Fibroblast of the aortic adventitia (primary cell): ENCODE results near the gene B3GNT8. TPM values are rescaled to one million over a fixed set of nuclear protein-coding genes. Genes with fewer than 3 reads are reported as not detected.

Source experiments
- DNase-seq: peaks from one replicate; pipeline ENCODE4 v3.0.0-alpha.2; 2010; ENCODE audit warnings: low read depth
- H3K4me3 ChIP-seq: 2 replicates; pipeline ENCODE4 v1.5.1; 2011; ENCODE audit warnings: low read depth, mild to moderate bottlenecking, control low read depth, low read length, moderate library complexity
- small RNA-seq: library from RNA; depleted of rRNA; stranded (forward); fragments of <200 nt; gene quantifications from one replicate; pipeline ENCODE3, GENCODE V24; 2012
- total RNA-seq: library from RNA; depleted of rRNA; stranded (reverse); fragments of >200 nt; gene quantifications from 2 replicates; pipeline ENCODE4 v1.2.3, GENCODE V29; 2012; ENCODE audit warnings: low replicate concordance
- TF ChIP-seq, protein P1 (sequence below): IDR thresholded peaks from 2 replicates; pipeline ENCODE4 v1.5.1; 2011; ENCODE audit warnings: mild to moderate bottlenecking, low read length, control low read depth, inconsistent platforms; ENCODE audit not compliant: insufficient read depth

B3GNT8 gene
- total RNA-seq, 1 donor, result 2.1 TPM

- TF ChIP-seq, protein P1, sequence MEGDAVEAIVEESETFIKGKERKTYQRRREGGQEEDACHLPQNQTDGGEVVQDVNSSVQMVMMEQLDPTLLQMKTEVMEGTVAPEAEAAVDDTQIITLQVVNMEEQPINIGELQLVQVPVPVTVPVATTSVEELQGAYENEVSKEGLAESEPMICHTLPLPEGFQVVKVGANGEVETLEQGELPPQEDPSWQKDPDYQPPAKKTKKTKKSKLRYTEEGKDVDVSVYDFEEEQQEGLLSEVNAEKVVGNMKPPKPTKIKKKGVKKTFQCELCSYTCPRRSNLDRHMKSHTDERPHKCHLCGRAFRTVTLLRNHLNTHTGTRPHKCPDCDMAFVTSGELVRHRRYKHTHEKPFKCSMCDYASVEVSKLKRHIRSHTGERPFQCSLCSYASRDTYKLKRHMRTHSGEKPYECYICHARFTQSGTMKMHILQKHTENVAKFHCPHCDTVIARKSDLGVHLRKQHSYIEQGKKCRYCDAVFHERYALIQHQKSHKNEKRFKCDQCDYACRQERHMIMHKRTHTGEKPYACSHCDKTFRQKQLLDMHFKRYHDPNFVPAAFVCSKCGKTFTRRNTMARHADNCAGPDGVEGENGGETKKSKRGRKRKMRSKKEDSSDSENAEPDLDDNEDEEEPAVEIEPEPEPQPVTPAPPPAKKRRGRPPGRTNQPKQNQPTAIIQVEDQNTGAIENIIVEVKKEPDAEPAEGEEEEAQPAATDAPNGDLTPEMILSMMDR, result no peak
- H3K4me3 ChIP-seq, result peak within 1 kb of the TSS; percentile 66
- peak; percentile 26 for DNase-seq
These were observed 50.8 kb downstream of the B3GNT8 start, which contains the start of gene TMEM91 for GRCh38 chr19:41376241-41376997. TSS of gene TMEM91 (plus strand) at chr19:41376533. CDS start at chr19:41378310, 1,777 bp downstream.

Small RNAs within 50 kb of the gene (small RNA-seq; reads per million reads assigned to genes)
- gene RF00017, result not detected

Other genes with a start within 250 kb of the B3GNT8 start
- 0.45 TPM in 1 of 2 replicates, not detected in the other for gene CYP2S1, start 234.2 kb downstream of the B3GNT8 start, total RNA-seq
- gene AXL, start 208.2 kb downstream of the B3GNT8 start, total RNA-seq, result 121 and 305 TPM in 2 replicates
- gene HNRNPUL1, start 163.0 kb downstream of the B3GNT8 start, total RNA-seq, result 98.4 and 108 TPM in 2 replicates
- gene CCDC97, start 117.2 kb downstream of the B3GNT8 start, total RNA-seq, result 7.9 and 11.4 TPM in 2 replicates
- 18.7 and 19.8 TPM in 2 replicates for gene TGFB1, start 73.5 kb downstream of the B3GNT8 start, total RNA-seq
- gene B9D2, start 63.2 kb downstream of the B3GNT8 start, total RNA-seq, result 0.25 and 4.5 TPM in 2 replicates
- gene TMEM91, start 50.8 kb downstream of the B3GNT8 start, total RNA-seq, result 4.7 and 5.6 TPM in 2 replicates
- 12.1 and 14.6 TPM in 2 replicates for gene EXOSC5, start 30.0 kb downstream of the B3GNT8 start, total RNA-seq
- gene BCKDHA, start 29.6 kb downstream of the B3GNT8 start, total RNA-seq, result 3.5 and 15.3 TPM in 2 replicates
- 29.3 and 31.2 TPM in 2 replicates for gene DMAC2, start 12.5 kb upstream of the B3GNT8 start, total RNA-seq
- gene ERICH4, start 15.8 kb upstream of the B3GNT8 start, total RNA-seq, result not detected in 2 replicates
- gene CEACAM21, start 148.8 kb upstream of the B3GNT8 start, total RNA-seq, result not detected in 2 replicates
- not detected in 2 replicates for gene CEACAM4, start 199.7 kb upstream of the B3GNT8 start, total RNA-seq